Hindlimb muscle (tissue), 1 donor: Measurements from ENCODE around the gene BMP10. TPM values are rescaled to one million over a fixed set of nuclear protein-coding genes. Genes with fewer than 3 reads are reported as not detected.

Experiments used
- polyA plus RNA-seq: library from polyadenylated mRNA; unstranded; fragments of 120-200 nt; gene quantifications from one replicate; pipeline ENCODE4 v1.2.1, GENCODE V29; 2013; ENCODE audit not compliant: insufficient read length

BMP10 gene
- polyA plus RNA-seq, 1 donor, result not detected

Other genes with a start within 250 kb of the BMP10 start
- gene PROKR1, start 227.8 kb downstream of the BMP10 start, polyA plus RNA-seq, result 2.1 TPM
- gene ARHGAP25, start 136.6 kb downstream of the BMP10 start, polyA plus RNA-seq, result 3.7 TPM
- gene GKN2, start 81.5 kb upstream of the BMP10 start, polyA plus RNA-seq, result not detected
- 0.25 TPM for gene GKN1, start 103.2 kb upstream of the BMP10 start, polyA plus RNA-seq
- 108 TPM for gene ANTXR1, start 141.8 kb upstream of the BMP10 start, polyA plus RNA-seq